Bronchial epithelial cell (primary cell): ENCODE data around the gene EFTUD2. TPM values are rescaled to one million over a fixed set of nuclear protein-coding genes. Genes with fewer than 3 reads are reported as not detected.
"Not testable (repeated sequence)": the region's sequence is repeated elsewhere in the genome, so short reads cannot be mapped to it uniquely, and the experiment has no call there.

Experiments used
- DNase-seq: peaks from one replicate; pipeline ENCODE4 v3.0.0-alpha.2; 2010; ENCODE audit warnings: low read depth
- FAIRE-seq: peaks from 2 replicates; lab custom pipeline; 2011; peaks lifted over from hg19 to GRCh38; lab: Jason Lieb, UNC
- H3K27me3 ChIP-seq: 2 replicates; pipeline ENCODE4 v1.5.1; 2011; ENCODE audit warnings: low read length; ENCODE audit not compliant: control insufficient read depth, insufficient read depth
- H3K36me3 ChIP-seq: 2 replicates; pipeline ENCODE4 v1.5.1; 2011; ENCODE audit warnings: low read length; ENCODE audit not compliant: control insufficient read depth, insufficient read depth
- H3K4me3 ChIP-seq: 2 replicates; pipeline ENCODE4 v1.5.1; 2011; ENCODE audit warnings: mild to moderate bottlenecking, low read depth, low read length, control low read depth
- CTCF ChIP-seq: IDR thresholded peaks from 2 replicates; pipeline ENCODE4 v1.5.1; 2011; ENCODE audit warnings: mild to moderate bottlenecking, moderate library complexity, low read length, control low read depth, inconsistent platforms; ENCODE audit not compliant: insufficient read depth, severe bottlenecking
- total RNA-seq: library from RNA; depleted of rRNA; stranded (reverse); fragments of >200 nt; gene quantifications from 2 replicates; pipeline ENCODE4 v1.2.1, GENCODE V29; 2014

The EFTUD2 gene
- total RNA-seq, 1 donor from 2014 or later: 91.4 TPM

GRCh38 chr17:44826123-44826790 is 73.0 kb downstream of the EFTUD2 start:
- H3K4me3 ChIP-seq: no peak overlapping the region
- no peak for FAIRE-seq
- TF ChIP-seq CTCF: no peak
- DNase-seq: no peak
- H3K27me3 ChIP-seq: peaks cover 20% of the 10 kb centered on the region
- no peaks in the 10 kb centered on the region for H3K36me3 ChIP-seq

GRCh38 chr17:44825236-44825635 is 74.0 kb downstream of the EFTUD2 start:
- FAIRE-seq, DNase-seq, H3K36me3 ChIP-seq, H3K4me3 ChIP-seq: not testable (repeated sequence)
- peaks cover 10% of the 10 kb centered on the region for H3K27me3 ChIP-seq

- FAIRE-seq (no peak), DNase-seq (peak; percentile 87)
- no peak overlapping the region for H3K4me3 ChIP-seq
- no peaks in the 10 kb centered on the region for H3K27me3 ChIP-seq
- H3K36me3 ChIP-seq: no peaks in the 10 kb centered on the region
- TF ChIP-seq CTCF: no peak
These were observed 78.5 kb downstream of the EFTUD2 start for GRCh38 chr17:44820631-44821212.

- DNase-seq, H3K27me3 ChIP-seq, H3K4me3 ChIP-seq, H3K36me3 ChIP-seq, FAIRE-seq: not testable (repeated sequence)
These were observed 80.7 kb downstream of the EFTUD2 start for GRCh38 chr17:44818508-44818907.

- TF ChIP-seq CTCF: no peak
- Histone ChIP-seq H3K36me3 (no peaks in the 10 kb centered on the region), H3K27me3 (no peaks in the 10 kb centered on the region), H3K4me3 (no peak overlapping the region)
- no peak for FAIRE-seq
- no peak for DNase-seq
These were observed 87.0 kb downstream of the EFTUD2 start for GRCh38 chr17:44812263-44812662.

- H3K36me3 ChIP-seq, H3K4me3 ChIP-seq, FAIRE-seq, DNase-seq, H3K27me3 ChIP-seq: not testable (repeated sequence)
These were observed 90.4 kb downstream of the EFTUD2 start for GRCh38 chr17:44808656-44809388.

GRCh38 chr17:44808156-44808555 is 91.1 kb downstream of the EFTUD2 start:
- Histone ChIP-seq H3K4me3 (no peak overlapping the region), H3K27me3 (peaks cover 2% of the 10 kb centered on the region), H3K36me3 (no peaks in the 10 kb centered on the region)
- TF ChIP-seq CTCF: no peak
- DNase-seq (no peak), FAIRE-seq (no peak)
